Brain microvascular endothelial cell (primary cell): Measurements from ENCODE around the gene ATAD2B.

Source experiments
- DNase-seq: peaks from one replicate; pipeline ENCODE4 v3.0.0-alpha.2; 2020
- H3K27ac ChIP-seq: fragments of 250-450 bp; sonication (Bioruptor Pico); 2 replicates; pipeline ENCODE4 v1.5.1; 2020; ENCODE audit warnings: mild to moderate bottlenecking, moderate library complexity
- H3K27me3 ChIP-seq: fragments of 250-450 bp; sonication (Bioruptor Pico); replicated peaks from 2 replicates; pipeline ENCODE4 v1.5.1; 2020; ENCODE audit warnings: mild to moderate bottlenecking
- H3K36me3 ChIP-seq: fragments of 250-450 bp; sonication (Bioruptor Pico); replicated peaks from 2 replicates; pipeline ENCODE4 v1.5.1; 2020; ENCODE audit warnings: mild to moderate bottlenecking
- H3K4me3 ChIP-seq: 2 replicates; pipeline ENCODE4 v1.5.1; 2011; ENCODE audit warnings: low read depth, mild to moderate bottlenecking, control low read depth, low read length, moderate library complexity
- in situ Hi-C: cut with HindIII; loops from 2 replicates; pipeline ENCODE4 v1.10.0; 2017; ENCODE audit warnings: low sequenced_read_pairs, low pct_ligation_motif_present
- TF ChIP-seq, protein P1 (sequence below): IDR thresholded peaks from 2 replicates; pipeline ENCODE4 v1.5.1; 2011; ENCODE audit warnings: low read depth, mild to moderate bottlenecking, moderate library complexity, low read length, control low read depth, inconsistent platforms; ENCODE audit errors: missing control alignments

The ATAD2B gene

GRCh38 chr2:23859234-23859633, 67.7 kb downstream of the ATAD2B start:
- no peak for DNase-seq
- Histone ChIP-seq H3K27ac (no peak overlapping the region), H3K36me3 (no peaks in the 10 kb centered on the region), H3K27me3 (no peaks in the 10 kb centered on the region), H3K4me3 (no peak overlapping the region)
- in situ Hi-C loops = no loop called here
- TF ChIP-seq, protein P1, sequence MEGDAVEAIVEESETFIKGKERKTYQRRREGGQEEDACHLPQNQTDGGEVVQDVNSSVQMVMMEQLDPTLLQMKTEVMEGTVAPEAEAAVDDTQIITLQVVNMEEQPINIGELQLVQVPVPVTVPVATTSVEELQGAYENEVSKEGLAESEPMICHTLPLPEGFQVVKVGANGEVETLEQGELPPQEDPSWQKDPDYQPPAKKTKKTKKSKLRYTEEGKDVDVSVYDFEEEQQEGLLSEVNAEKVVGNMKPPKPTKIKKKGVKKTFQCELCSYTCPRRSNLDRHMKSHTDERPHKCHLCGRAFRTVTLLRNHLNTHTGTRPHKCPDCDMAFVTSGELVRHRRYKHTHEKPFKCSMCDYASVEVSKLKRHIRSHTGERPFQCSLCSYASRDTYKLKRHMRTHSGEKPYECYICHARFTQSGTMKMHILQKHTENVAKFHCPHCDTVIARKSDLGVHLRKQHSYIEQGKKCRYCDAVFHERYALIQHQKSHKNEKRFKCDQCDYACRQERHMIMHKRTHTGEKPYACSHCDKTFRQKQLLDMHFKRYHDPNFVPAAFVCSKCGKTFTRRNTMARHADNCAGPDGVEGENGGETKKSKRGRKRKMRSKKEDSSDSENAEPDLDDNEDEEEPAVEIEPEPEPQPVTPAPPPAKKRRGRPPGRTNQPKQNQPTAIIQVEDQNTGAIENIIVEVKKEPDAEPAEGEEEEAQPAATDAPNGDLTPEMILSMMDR = no peak

GRCh38 chr2:23850564-23851256, 76.2 kb downstream of the ATAD2B start:
- Histone ChIP-seq H3K36me3 (no peaks in the 10 kb centered on the region), H3K27me3 (no peaks in the 10 kb centered on the region), H3K27ac (no peak overlapping the region), H3K4me3 (no peak overlapping the region)
- TF ChIP-seq, protein P1 = no peak
- DNase-seq = no peak
- in situ Hi-C loops = no loop called here

DNA sequence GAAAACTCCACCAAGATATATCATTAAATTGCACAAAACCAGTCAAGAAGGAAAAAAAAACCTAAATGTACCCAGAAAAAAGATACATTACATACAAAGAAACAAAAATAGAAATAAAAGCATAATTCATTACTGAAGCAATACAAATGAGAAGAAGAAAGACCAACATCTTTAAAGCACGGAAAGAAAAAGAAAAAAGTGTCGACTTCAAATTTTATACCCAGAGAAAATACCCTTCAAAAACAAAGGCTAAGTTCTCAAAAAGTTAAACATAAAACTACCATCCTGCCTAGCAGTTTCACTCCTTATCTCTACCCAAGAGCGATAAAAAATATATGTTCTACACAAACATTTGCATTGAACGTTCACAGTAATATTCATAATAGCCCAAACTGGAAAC, 82.0 kb downstream of the ATAD2B start:
- Histone ChIP-seq H3K4me3 (no peak overlapping the region), H3K27me3 (no peaks in the 10 kb centered on the region), H3K27ac (no peak overlapping the region), H3K36me3 (no peaks in the 10 kb centered on the region)
- DNase-seq = no peak
- in situ Hi-C loops = loop anchor here (25.0 kb wide), 1 partner anchor 217 kb away; no protein-coding TSS in a partner anchor
- TF ChIP-seq, protein P1 = no peak

- in situ Hi-C loops = loop anchor here (25.0 kb wide), 1 partner anchor 219 kb away; no protein-coding TSS in a partner anchor
- TF ChIP-seq, protein P1 = no peak
- Histone ChIP-seq H3K27ac (no peak overlapping the region), H3K36me3 (no peaks in the 10 kb centered on the region), H3K4me3 (no peak overlapping the region), H3K27me3 (no peaks in the 10 kb centered on the region)
- no peak for DNase-seq
These were observed 83.6 kb downstream of the ATAD2B start for GRCh38 chr2:23843051-23843976.

- Histone ChIP-seq H3K27ac (no peak overlapping the region), H3K36me3 (no peaks in the 10 kb centered on the region), H3K27me3 (no peaks in the 10 kb centered on the region), H3K4me3 (no peak overlapping the region)
- DNase-seq = no peak
- TF ChIP-seq, protein P1 = no peak
- in situ Hi-C loops = loop anchor here (25.0 kb wide), 1 partner anchor 222 kb away; no protein-coding TSS in a partner anchor
These were observed 86.9 kb downstream of the ATAD2B start for GRCh38 chr2:23839919-23840578.
